Thymus (tissue), 11 donors: ENCODE results near the gene MMD. TPM values are rescaled to one million over a fixed set of nuclear protein-coding genes. Genes with fewer than 3 reads are reported as not detected.

Source experiments
- DNase-seq, 9 donors: peaks; one replicate each; pipeline ENCODE4 v3.0.0-alpha.2; 2013; ENCODE audit warnings: low spot score in 9 of 9, low read depth in 6 of 9, missing footprints in 1 of 9
- H3K27ac ChIP-seq, 2 donors: one replicate each; pipeline ENCODE4 v1.5.1; 2013; ENCODE audit warnings: control low read depth in 1 of 2, low read depth in 1 of 2, low read length in 1 of 2, mild to moderate bottlenecking in 1 of 2, moderate library complexity in 1 of 2
- H3K27me3 ChIP-seq, 2 donors: one replicate each; pipeline ENCODE4 v1.5.1; 2013; ENCODE audit warnings: low read length in 1 of 2; ENCODE audit not compliant: control insufficient read depth in 2 of 2, insufficient read depth in 1 of 2
- H3K36me3 ChIP-seq, 2 donors: one replicate each; pipeline ENCODE4 v1.5.1; 2013; ENCODE audit warnings: low read length in 1 of 2, mild to moderate bottlenecking in 1 of 2, moderate library complexity in 1 of 2; ENCODE audit not compliant: control insufficient read depth in 2 of 2, insufficient read depth in 2 of 2
- H3K4me1 ChIP-seq, 2 donors: one replicate each; pipeline ENCODE4 v1.5.1; 2013; ENCODE audit warnings: low read length in 2 of 2; ENCODE audit not compliant: control insufficient read depth in 2 of 2, insufficient read depth in 2 of 2
- H3K4me3 ChIP-seq, 2 donors: one replicate each; pipeline ENCODE4 v1.5.1; 2013; ENCODE audit warnings: low read length in 2 of 2, control low read depth in 1 of 2, mild to moderate bottlenecking in 1 of 2
- H3K9me3 ChIP-seq, 2 donors: one replicate each; pipeline ENCODE4 v1.5.1; 2013; ENCODE audit warnings: low read length in 1 of 2, mild to moderate bottlenecking in 1 of 2; ENCODE audit not compliant: control insufficient read depth in 2 of 2, insufficient read depth in 1 of 2
- WGBS: extraction: QIAGEN DNeasy Blood & Tissue Kit; methylation state at CpG from one replicate; pipeline ENCODE4 v1.1.7; 2013; 5-methylcytosine and 5-hydroxymethylcytosine counted together
- polyA plus RNA-seq: library from polyadenylated mRNA; stranded (reverse); fragments of 200-250 nt; gene quantifications from one replicate; pipeline ENCODE4 v1.2.3, GENCODE V29; 2013
- total RNA-seq: library from RNA; stranded (reverse); fragments of 120-200 nt; gene quantifications from one replicate; pipeline ENCODE4 v1.2.4, GENCODE V29; 2013
- donor health status: healthy.

Gene MMD
- total and polyA plus RNA-seq, 2 donors: 9.1 to 17.0 TPM

- Histone ChIP-seq H3K9me3 (no peaks in the 10 kb centered on the region), H3K4me1 (peaks cover 0 to 5% of the 10 kb centered on the region in 2 donors), H3K27ac (no peak overlapping the region), H3K36me3 (no peaks in the 10 kb centered on the region), H3K27me3 (no peaks in the 10 kb centered on the region), H3K4me3 (no peak overlapping the region)
- WGBS: 96% methylated on average over 6 of the region's 6 CpGs
- DNase-seq: no peak
Observed at GRCh38 chr17:55456307-55457240, 34.9 kb upstream of the MMD start.

- WGBS: 94% methylated on average over 4 of the region's 4 CpGs
- DNase-seq: no peak
Observed at GRCh38 chr17:55454906-55455474, 33.4 kb upstream of the MMD start.

GRCh38 chr17:55453839-55454557 is 32.4 kb upstream of the MMD start:
- H3K9me3 ChIP-seq: no peaks in the 10 kb centered on the region
- peaks cover 6 to 10% of the 10 kb centered on the region in 2 donors for H3K4me1 ChIP-seq
- H3K27me3 ChIP-seq: no peaks in the 10 kb centered on the region
- no peaks in the 10 kb centered on the region for H3K36me3 ChIP-seq
- H3K27ac ChIP-seq: no peak overlapping the region
- DNase-seq: no peak
- H3K4me3 ChIP-seq: no peak overlapping the region
- 83% methylated on average over 6 of the region's 6 CpGs for WGBS

More at GRCh38 chr17:55454906-55455474, 33.4 kb upstream of the MMD start:
- Histone ChIP-seq H3K9me3 (no peaks in the 10 kb centered on the region), H3K27me3 (no peaks in the 10 kb centered on the region), H3K36me3 (no peaks in the 10 kb centered on the region), H3K27ac (no peak overlapping the region), H3K4me1 (peaks cover 6 to 10% of the 10 kb centered on the region in 2 donors), H3K4me3 (no peak overlapping the region)

- 94% methylated on average over 5 of the region's 5 CpGs for WGBS
- DNase-seq: no peak
- Histone ChIP-seq H3K27me3 (no peaks in the 10 kb centered on the region), H3K9me3 (no peaks in the 10 kb centered on the region), H3K4me3 (no peak overlapping the region), H3K4me1 (peaks cover 6 to 10% of the 10 kb centered on the region in 2 donors), H3K27ac (no peak overlapping the region), H3K36me3 (no peaks in the 10 kb centered on the region)
Observed at GRCh38 chr17:55452139-55452790, 30.6 kb upstream of the MMD start.

- no peak overlapping the region for H3K4me3 ChIP-seq
- peaks cover 6 to 10% of the 10 kb centered on the region in 2 donors for H3K4me1 ChIP-seq
- no peak overlapping the region for H3K27ac ChIP-seq
- H3K27me3 ChIP-seq: no peaks in the 10 kb centered on the region
- 99% methylated on average over 2 of the region's 2 CpGs for WGBS
- H3K9me3 ChIP-seq: no peaks in the 10 kb centered on the region
- DNase-seq: no peak
- H3K36me3 ChIP-seq: no peaks in the 10 kb centered on the region
Observed at GRCh38 chr17:55451758-55452138, 30.1 kb upstream of the MMD start.

- Histone ChIP-seq H3K27ac (no peak overlapping the region), H3K9me3 (no peaks in the 10 kb centered on the region), H3K4me3 (no peak overlapping the region), H3K4me1 (peaks cover 6 to 10% of the 10 kb centered on the region in 2 donors), H3K36me3 (no peaks in the 10 kb centered on the region), H3K27me3 (no peaks in the 10 kb centered on the region)
- 79% methylated on average over 1 of the region's 1 CpG for WGBS
- DNase-seq: peak in 5 of 9 donors; percentile 2 to 46 (median 10)
Observed at GRCh38 chr17:55451203-55451641, 29.6 kb upstream of the MMD start.

GRCh38 chr17:55450232-55450825 is 28.7 kb upstream of the MMD start:
- peaks cover 6 to 10% of the 10 kb centered on the region in 2 donors for H3K4me1 ChIP-seq
- 95% methylated on average over 7 of the region's 7 CpGs for WGBS
- no peak overlapping the region for H3K27ac ChIP-seq
- H3K4me3 ChIP-seq: no peak overlapping the region
- no peak for DNase-seq
- no peaks in the 10 kb centered on the region for H3K27me3 ChIP-seq
- no peaks in the 10 kb centered on the region for H3K9me3 ChIP-seq
- H3K36me3 ChIP-seq: no peaks in the 10 kb centered on the region

GRCh38 chr17:55448681-55449080 is 27.0 kb upstream of the MMD start:
- Histone ChIP-seq H3K27ac (no peak overlapping the region), H3K36me3 (no peaks in the 10 kb centered on the region), H3K9me3 (no peaks in the 10 kb centered on the region), H3K4me1 (peaks cover 6 to 10% of the 10 kb centered on the region in 2 donors), H3K4me3 (no peak overlapping the region), H3K27me3 (no peaks in the 10 kb centered on the region)
- DNase-seq: no peak
- WGBS: 79% methylated on average over 4 of the region's 4 CpGs
